Ishikawa (cell line): Measurements from ENCODE around the gene MT1E.

ENCODE experiments used
- EGR1 ChIP-seq: IDR thresholded peaks from 2 replicates; pipeline ENCODE4 v1.6.1; 2012
- EP300 ChIP-seq: IDR thresholded peaks from 2 replicates; pipeline ENCODE4 v1.6.1; 2012; ENCODE audit warnings: borderline replicate concordance
- MAX ChIP-seq: IDR thresholded peaks from 2 replicates; pipeline ENCODE4 v1.6.1; 2012
- NFIC ChIP-seq: IDR thresholded peaks from 2 replicates; pipeline ENCODE4 v1.6.1; 2012
- RAD21 ChIP-seq: IDR thresholded peaks from 2 replicates; pipeline ENCODE4 v1.6.1; 2012; ENCODE audit warnings: low read depth
- REST ChIP-seq: IDR thresholded peaks from 2 replicates; pipeline ENCODE4 v1.6.1; 2012; ENCODE audit warnings: low read depth, mild to moderate bottlenecking
- TAF1 ChIP-seq: IDR thresholded peaks from 2 replicates; pipeline ENCODE4 v1.6.1; 2012; ENCODE audit warnings: low read depth, mild to moderate bottlenecking
- TCF12 ChIP-seq: IDR thresholded peaks from 2 replicates; pipeline ENCODE4 v1.6.1; 2012; ENCODE audit warnings: low read depth
- TEAD4 ChIP-seq: IDR thresholded peaks from 2 replicates; pipeline ENCODE4 v1.6.1; 2012
- YY1 ChIP-seq: IDR thresholded peaks from 2 replicates; pipeline ENCODE4 v1.6.1; 2012; ENCODE audit warnings: low read depth

GRCh38 chr16:56652600-56652999 lies 27.0 kb downstream of the MT1E start:
- no peak for TF ChIP-seq TAF1
- no peak for TF ChIP-seq EP300
- TF ChIP-seq YY1: no peak
- TF ChIP-seq REST: no peak
- no peak for TF ChIP-seq RAD21
- no peak for TF ChIP-seq TEAD4
- no peak for TF ChIP-seq TCF12
- no peak for TF ChIP-seq NFIC
- TF ChIP-seq MAX: no peak
- no peak for TF ChIP-seq EGR1
